Measurements from ENCODE around the gene SEMA3A.
A peak's percentile ranks its signal among the peaks of the same experiment; 100 is the strongest.

The SEMA3A gene

DNA sequence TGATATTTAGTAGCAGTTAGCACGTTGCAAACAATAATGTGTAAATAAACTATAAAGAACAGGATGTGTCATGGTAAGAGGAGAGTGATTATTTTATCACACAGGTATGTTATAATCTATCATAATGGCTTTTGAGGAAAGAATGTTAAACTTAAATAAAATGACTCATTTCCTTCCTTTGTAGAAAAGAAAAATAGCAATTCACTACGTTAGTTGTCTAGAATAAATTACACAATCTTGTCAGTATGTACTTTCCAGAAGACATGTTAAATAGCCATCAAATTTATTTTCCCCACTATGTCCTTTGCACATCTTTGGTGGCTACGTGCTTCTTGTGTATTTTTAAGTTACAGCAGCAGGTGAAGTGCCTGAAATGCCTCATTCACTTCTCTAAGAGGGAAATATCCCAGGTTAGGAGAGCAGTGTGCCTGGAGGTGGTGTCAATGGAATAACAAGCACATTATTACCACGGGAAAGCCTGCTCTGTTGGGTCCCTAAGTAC, 133.8 kb downstream of the SEMA3A start:
- peak; percentile 77 for ATAC-seq
- TF ChIP-seq ESRRG (CRISPR knock-in tag; IDR thresholded peaks at IDR 0.05): no peak
- no peak for TF ChIP-seq CSDC2 (CRISPR knock-in tag; IDR thresholded peaks at IDR 0.05)
- TF ChIP-seq TCF4 (CRISPR knock-in tag; IDR thresholded peaks at IDR 0.05; ENCODE audit: borderline replicate concordance): no peak
- TF ChIP-seq CREB5 (CRISPR knock-in tag; IDR thresholded peaks at IDR 0.05; ENCODE audit: low read depth): peak; percentile 81
- TF ChIP-seq ZFP3 (CRISPR knock-in tag; IDR thresholded peaks at IDR 0.05): no peak
- no peak for TF ChIP-seq GLIS3 (CRISPR knock-in tag; IDR thresholded peaks at IDR 0.05)
- no peak for TF ChIP-seq ZFP30 (CRISPR knock-in tag; IDR thresholded peaks at IDR 0.05)
- TF ChIP-seq, protein P1, sequence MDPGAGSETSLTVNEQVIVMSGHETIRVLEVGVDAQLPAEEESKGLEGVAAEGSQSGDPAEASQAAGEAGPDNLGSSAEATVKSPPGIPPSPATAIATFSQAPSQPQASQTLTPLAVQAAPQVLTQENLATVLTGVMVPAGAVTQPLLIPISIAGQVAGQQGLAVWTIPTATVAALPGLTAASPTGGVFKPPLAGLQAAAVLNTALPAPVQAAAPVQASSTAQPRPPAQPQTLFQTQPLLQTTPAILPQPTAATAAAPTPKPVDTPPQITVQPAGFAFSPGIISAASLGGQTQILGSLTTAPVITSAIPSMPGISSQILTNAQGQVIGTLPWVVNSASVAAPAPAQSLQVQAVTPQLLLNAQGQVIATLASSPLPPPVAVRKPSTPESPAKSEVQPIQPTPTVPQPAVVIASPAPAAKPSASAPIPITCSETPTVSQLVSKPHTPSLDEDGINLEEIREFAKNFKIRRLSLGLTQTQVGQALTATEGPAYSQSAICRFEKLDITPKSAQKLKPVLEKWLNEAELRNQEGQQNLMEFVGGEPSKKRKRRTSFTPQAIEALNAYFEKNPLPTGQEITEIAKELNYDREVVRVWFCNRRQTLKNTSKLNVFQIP (CRISPR knock-in tag; IDR thresholded peaks at IDR 0.05; ENCODE audit: borderline replicate concordance, low read depth): no peak
- no peak for TF ChIP-seq TSHZ2 (CRISPR knock-in tag; IDR thresholded peaks at IDR 0.05)
- TF ChIP-seq ISL1 (CRISPR knock-in tag; IDR thresholded peaks at IDR 0.05): peak; percentile 98
- TF ChIP-seq PPARA (CRISPR knock-in tag; IDR thresholded peaks at IDR 0.05; ENCODE audit: borderline replicate concordance): no peak
- TF ChIP-seq PATZ1 (CRISPR knock-in tag; IDR thresholded peaks at IDR 0.05; ENCODE audit: borderline replicate concordance): no peak; the same call in 1 of the 2 replicates
- TF ChIP-seq ZNF8 (CRISPR knock-in tag; IDR thresholded peaks at IDR 0.05): 0 out of 2 replicates have a peak, but pooled peaks have one; percentile 25
- TF ChIP-seq ZNF70 (CRISPR knock-in tag; IDR thresholded peaks at IDR 0.05): no peak
- 0 out of 2 replicates have a peak, but pooled peaks have one; percentile 41 for TF ChIP-seq ZC3H10 (CRISPR knock-in tag; IDR thresholded peaks at IDR 0.05)
- no peak for TF ChIP-seq OSR1 (CRISPR knock-in tag; IDR thresholded peaks at IDR 0.05)
- no peak for TF ChIP-seq ARNTL (CRISPR knock-in tag; IDR thresholded peaks at IDR 0.05; ENCODE audit: borderline replicate concordance, low read depth)
- no peak for TF ChIP-seq RARB (CRISPR knock-in tag; IDR thresholded peaks at IDR 0.05)
- TF ChIP-seq BACH2 (CRISPR knock-in tag; IDR thresholded peaks at IDR 0.05; ENCODE audit: borderline replicate concordance): no peak
- no peak for TF ChIP-seq ZNF565 (CRISPR knock-in tag; conservative IDR thresholded peaks at IDR 0.05; ENCODE audit: low read depth)
- no peak for TF ChIP-seq CSRNP3 (CRISPR knock-in tag; IDR thresholded peaks at IDR 0.05)
- no peak for TF ChIP-seq SNAI2 (CRISPR knock-in tag; IDR thresholded peaks at IDR 0.05)
- TF ChIP-seq TOX (CRISPR knock-in tag; IDR thresholded peaks at IDR 0.05; ENCODE audit: borderline replicate concordance): peak; percentile 80; the same call in 1 of the 2 replicates

DNA sequence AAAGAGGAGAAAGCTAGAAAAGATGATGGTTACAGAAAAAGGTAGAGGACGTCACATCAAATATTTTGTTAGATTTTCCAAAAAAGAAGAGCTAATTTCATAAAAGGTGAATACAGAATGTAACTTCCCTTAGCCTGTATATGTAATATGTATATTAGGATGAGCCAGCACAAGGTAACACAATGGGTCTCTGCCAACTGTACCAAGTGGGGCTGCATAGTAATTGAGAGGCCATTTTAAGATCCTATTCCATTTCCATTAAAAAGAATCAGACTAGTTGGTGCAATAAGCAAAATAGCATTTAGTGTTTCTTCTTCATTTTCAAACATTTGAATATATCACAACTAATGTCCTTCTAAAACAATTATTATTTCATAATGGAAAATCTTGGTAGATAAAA, 134.6 kb downstream of the SEMA3A start:
- ATAC-seq: no peak
- TF ChIP-seq PATZ1 (CRISPR knock-in tag; IDR thresholded peaks at IDR 0.05; ENCODE audit: borderline replicate concordance): no peak
- TF ChIP-seq ZNF8 (CRISPR knock-in tag; IDR thresholded peaks at IDR 0.05): no peak
- no peak for TF ChIP-seq ZNF565 (CRISPR knock-in tag; conservative IDR thresholded peaks at IDR 0.05; ENCODE audit: low read depth)
- no peak for TF ChIP-seq TOX (CRISPR knock-in tag; IDR thresholded peaks at IDR 0.05; ENCODE audit: borderline replicate concordance)
- TF ChIP-seq GLIS3 (CRISPR knock-in tag; IDR thresholded peaks at IDR 0.05): no peak
- TF ChIP-seq ZC3H10 (CRISPR knock-in tag; IDR thresholded peaks at IDR 0.05): no peak
- no peak for TF ChIP-seq OSR1 (CRISPR knock-in tag; IDR thresholded peaks at IDR 0.05)
